Bronchial epithelial cell (primary cell): Measurements from ENCODE around the gene BCL7A. TPM values are rescaled to one million over a fixed set of nuclear protein-coding genes. Genes with fewer than 3 reads are reported as not detected.
A peak's percentile ranks its signal among the peaks of the same experiment; 100 is the strongest.

ENCODE experiments used
- DNase-seq: peaks from one replicate; pipeline ENCODE4 v3.0.0-alpha.2; 2010; ENCODE audit warnings: low read depth
- FAIRE-seq: peaks from 2 replicates; lab custom pipeline; 2011; peaks lifted over from hg19 to GRCh38; lab: Jason Lieb, UNC
- H3K27me3 ChIP-seq: 2 replicates; pipeline ENCODE4 v1.5.1; 2011; ENCODE audit warnings: low read length; ENCODE audit not compliant: control insufficient read depth, insufficient read depth
- H3K36me3 ChIP-seq: 2 replicates; pipeline ENCODE4 v1.5.1; 2011; ENCODE audit warnings: low read length; ENCODE audit not compliant: control insufficient read depth, insufficient read depth
- H3K4me3 ChIP-seq: 2 replicates; pipeline ENCODE4 v1.5.1; 2011; ENCODE audit warnings: mild to moderate bottlenecking, low read depth, low read length, control low read depth
- CTCF ChIP-seq: IDR thresholded peaks from 2 replicates; pipeline ENCODE4 v1.5.1; 2011; ENCODE audit warnings: mild to moderate bottlenecking, moderate library complexity, low read length, control low read depth, inconsistent platforms; ENCODE audit not compliant: insufficient read depth, severe bottlenecking
- total RNA-seq: library from RNA; depleted of rRNA; stranded (reverse); fragments of >200 nt; gene quantifications from 2 replicates; pipeline ENCODE4 v1.2.1, GENCODE V29; 2014

The BCL7A gene
- total RNA-seq, 1 donor from 2014 or later: 17.1 TPM

GRCh38 chr12:122013136-122013535 lies 8.5 kb upstream of the BCL7A start:
- TF ChIP-seq CTCF: no peak
- no peaks in the 10 kb centered on the region for H3K27me3 ChIP-seq
- no peak overlapping the region for H3K4me3 ChIP-seq
- FAIRE-seq: no peak
- DNase-seq: no peak
- no peaks in the 10 kb centered on the region for H3K36me3 ChIP-seq

DNA sequence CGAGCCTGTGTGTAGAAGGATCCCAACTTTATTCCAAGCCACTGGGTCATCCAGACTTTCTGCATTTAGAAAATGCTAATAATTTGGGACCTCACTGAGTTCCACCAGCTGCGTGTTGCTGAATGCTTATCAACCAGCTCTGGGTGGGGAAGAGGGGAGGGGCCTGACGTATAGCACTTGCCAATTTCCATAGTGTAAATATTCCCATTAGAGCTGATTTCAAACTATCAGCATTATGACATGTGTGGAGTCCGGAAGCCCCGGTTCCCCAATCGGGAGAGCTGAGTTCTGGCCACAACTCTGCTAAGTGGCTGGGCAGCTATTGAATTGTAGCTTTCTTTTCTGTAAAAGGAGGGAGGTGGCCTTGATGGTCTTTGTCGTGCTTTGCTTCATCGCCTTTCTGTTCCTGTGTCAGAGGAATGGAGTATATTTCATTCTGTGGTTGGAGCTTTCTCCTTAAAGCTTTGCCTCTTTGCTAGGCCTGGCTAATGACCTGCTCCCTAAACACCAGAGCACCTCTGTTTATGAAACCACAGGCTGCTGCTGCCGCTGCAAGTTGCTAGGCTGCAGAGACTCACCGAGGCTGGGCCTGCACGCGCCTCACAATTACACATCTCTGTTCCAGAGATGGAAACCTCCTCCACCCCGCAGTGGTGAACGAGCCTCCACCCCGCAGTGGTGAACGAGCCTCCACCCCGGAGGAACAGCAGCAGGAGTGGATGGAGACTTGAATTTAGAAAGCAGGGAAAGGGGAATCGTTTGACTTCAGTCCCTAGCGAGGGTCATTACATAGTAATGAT lies 7.7 kb upstream of the BCL7A start:
- Histone ChIP-seq H3K27me3 (no peaks in the 10 kb centered on the region), H3K36me3 (no peaks in the 10 kb centered on the region), H3K4me3 (no peak overlapping the region)
- FAIRE-seq: no peak
- DNase-seq: no peak
- no peak for TF ChIP-seq CTCF

GRCh38 chr12:122014781-122015180 lies 6.9 kb upstream of the BCL7A start:
- no peaks in the 10 kb centered on the region for H3K36me3 ChIP-seq
- H3K27me3 ChIP-seq: no peaks in the 10 kb centered on the region
- no peak overlapping the region for H3K4me3 ChIP-seq
- no peak for TF ChIP-seq CTCF
- DNase-seq (no peak), FAIRE-seq (no peak)

GRCh38 chr12:122018457-122018856 lies 3.2 kb upstream of the BCL7A start:
- Histone ChIP-seq H3K4me3 (no peak overlapping the region), H3K36me3 (no peaks in the 10 kb centered on the region), H3K27me3 (no peaks in the 10 kb centered on the region)
- no peak for TF ChIP-seq CTCF
- FAIRE-seq (no peak), DNase-seq (no peak)

GRCh38 chr12:122018937-122019336 lies 2.7 kb upstream of the BCL7A start:
- no peak for DNase-seq
- H3K36me3 ChIP-seq: no peaks in the 10 kb centered on the region
- H3K4me3 ChIP-seq: no peak overlapping the region
- TF ChIP-seq CTCF: no peak
- no peak for FAIRE-seq
- H3K27me3 ChIP-seq: no peaks in the 10 kb centered on the region

DNA sequence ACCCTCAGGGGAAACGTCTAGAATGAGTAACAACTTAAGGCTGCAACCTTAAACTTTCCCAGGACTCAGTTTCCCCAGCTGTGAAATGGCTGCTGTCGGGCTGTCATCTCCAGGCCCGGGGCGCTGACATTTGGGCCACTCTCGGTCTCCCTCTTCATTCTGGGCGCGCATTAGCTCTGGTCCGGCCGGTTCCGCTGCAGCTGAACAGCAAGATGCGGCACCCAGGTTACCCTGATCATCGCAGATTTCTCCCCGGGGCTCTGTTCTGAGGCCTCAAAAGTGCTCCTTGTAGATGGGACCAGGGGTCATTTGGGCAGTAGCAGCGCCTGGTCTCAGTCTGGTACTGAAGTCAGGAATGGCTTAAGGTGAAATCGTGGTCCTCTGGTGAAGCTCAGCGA lies 890 bp upstream of the BCL7A start:
- no peak for TF ChIP-seq CTCF
- H3K4me3 ChIP-seq: peak overlapping the region; percentile 63
- no peak for FAIRE-seq
- no peaks in the 10 kb centered on the region for H3K27me3 ChIP-seq
- no peaks in the 10 kb centered on the region for H3K36me3 ChIP-seq
- DNase-seq: no peak
